Sigmoid colon (tissue), 4 donors: Measurements from ENCODE around the gene BANF2.

Experiments
- EP300 ChIP-seq, 4 donors: sonication (generic); formaldehyde crosslinking; IDR thresholded peaks; one replicate each; pipeline ENCODE4 v1.6.1; 2017; ENCODE audit warnings: antibody characterized with exemption in 4 of 4
- POLR2A ChIP-seq, 2 donors: fragments of 450-650 bp; IDR thresholded peaks; one replicate each; pipeline ENCODE4 v1.6.1; 2016; ENCODE audit warnings: antibody characterized with exemption in 2 of 2, mild to moderate bottlenecking in 2 of 2, moderate library complexity in 2 of 2

DNA sequence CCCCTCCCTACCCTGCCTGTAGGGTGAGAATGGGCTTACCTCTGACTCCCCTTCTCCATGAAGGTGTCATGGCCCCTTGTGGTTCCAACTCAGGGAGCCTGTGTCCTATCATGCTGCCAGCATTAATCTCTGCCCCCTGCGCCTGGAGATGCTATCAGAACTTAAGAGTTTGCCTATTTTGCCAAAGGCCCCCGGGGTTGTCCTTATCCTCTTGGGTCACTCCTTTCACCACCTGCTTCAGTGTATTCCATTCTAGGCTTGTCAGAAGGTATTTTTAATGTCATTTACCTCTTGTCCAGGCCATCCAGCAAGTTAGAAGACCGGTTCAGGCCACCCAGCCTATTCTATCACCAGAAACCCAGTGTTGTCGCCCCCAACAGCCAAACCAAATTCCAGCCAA, 28.2 kb upstream of the BANF2 start:
- TF ChIP-seq EP300 (IDR thresholded peaks at IDR 0.05) (no peak), POLR2A (IDR thresholded peaks at IDR 0.05) (no peak)
